Thyroid gland (tissue), 4 donors: ENCODE data around the gene ZNF91.

Source experiments
- POLR2A ChIP-seq, 2 donors: fragments of 450-650 bp; IDR thresholded peaks; one replicate each; pipeline ENCODE4 v1.6.1; 2017; ENCODE audit warnings: antibody characterized with exemption in 2 of 2, mild to moderate bottlenecking in 2 of 2, moderate library complexity in 1 of 2
- TF ChIP-seq, protein P1 (sequence below), 6 experiments: fragments of 200-600 bp in 3 of 6; fragments of 450-650 bp in 3 of 6; sonication (generic) in 3 of 6; IDR thresholded peaks; one replicate each; pipeline ENCODE4 v1.5.1; 2016 to 2019; ENCODE audit warnings: antibody characterized with exemption in 6 of 6, mild to moderate bottlenecking in 2 of 6, inconsistent platforms in 1 of 6, moderate library complexity in 1 of 6

DNA sequence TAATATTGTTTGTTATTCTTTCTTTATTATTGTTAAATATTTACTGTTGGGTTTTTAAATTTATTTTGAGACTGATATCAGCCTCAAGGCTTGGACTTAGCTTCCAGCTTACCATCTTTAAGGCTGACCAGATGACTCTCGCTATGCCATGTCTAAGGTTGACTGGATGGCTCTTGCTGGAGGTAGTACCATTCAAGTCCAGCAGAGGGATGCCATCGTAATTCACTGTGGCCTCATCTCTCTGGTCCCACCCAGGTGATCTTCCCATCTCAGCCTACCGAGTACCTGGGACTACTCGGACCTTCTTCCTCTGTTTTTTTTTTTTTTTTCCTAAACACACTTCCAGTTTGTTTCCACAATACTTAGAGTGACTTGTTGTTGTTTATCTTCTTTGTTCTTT is 41.7 kb upstream of the ZNF91 start:
- TF ChIP-seq, protein P1, sequence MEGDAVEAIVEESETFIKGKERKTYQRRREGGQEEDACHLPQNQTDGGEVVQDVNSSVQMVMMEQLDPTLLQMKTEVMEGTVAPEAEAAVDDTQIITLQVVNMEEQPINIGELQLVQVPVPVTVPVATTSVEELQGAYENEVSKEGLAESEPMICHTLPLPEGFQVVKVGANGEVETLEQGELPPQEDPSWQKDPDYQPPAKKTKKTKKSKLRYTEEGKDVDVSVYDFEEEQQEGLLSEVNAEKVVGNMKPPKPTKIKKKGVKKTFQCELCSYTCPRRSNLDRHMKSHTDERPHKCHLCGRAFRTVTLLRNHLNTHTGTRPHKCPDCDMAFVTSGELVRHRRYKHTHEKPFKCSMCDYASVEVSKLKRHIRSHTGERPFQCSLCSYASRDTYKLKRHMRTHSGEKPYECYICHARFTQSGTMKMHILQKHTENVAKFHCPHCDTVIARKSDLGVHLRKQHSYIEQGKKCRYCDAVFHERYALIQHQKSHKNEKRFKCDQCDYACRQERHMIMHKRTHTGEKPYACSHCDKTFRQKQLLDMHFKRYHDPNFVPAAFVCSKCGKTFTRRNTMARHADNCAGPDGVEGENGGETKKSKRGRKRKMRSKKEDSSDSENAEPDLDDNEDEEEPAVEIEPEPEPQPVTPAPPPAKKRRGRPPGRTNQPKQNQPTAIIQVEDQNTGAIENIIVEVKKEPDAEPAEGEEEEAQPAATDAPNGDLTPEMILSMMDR (IDR thresholded peaks at IDR 0.05): no peak
- TF ChIP-seq POLR2A (IDR thresholded peaks at IDR 0.05): no peak
